Neural cell (in vitro differentiated cells): ENCODE data around the gene MB21D2. TPM values are rescaled to one million over a fixed set of nuclear protein-coding genes. Genes with fewer than 3 reads are reported as not detected.

Experiments
- H2AFZ ChIP-seq: fragments of 200-600, 300-800 bp; sonication (generic), shearing (Covaris generic); 2 replicates; pipeline ENCODE4 v1.6.0; 2014; ENCODE audit warnings: low read depth, mild to moderate bottlenecking, antibody characterized with exemption, low read length, moderate library complexity
- H3F3A ChIP-seq: fragments of 200-600 bp; shearing (Covaris generic); 2 replicates; pipeline ENCODE4 v1.6.1; 2016; ENCODE audit warnings: mild to moderate bottlenecking, moderate library complexity, mixed read lengths, antibody characterized with exemption, low read length; ENCODE audit not compliant: insufficient read depth, poor library complexity, severe bottlenecking
- H3K27ac ChIP-seq: fragments of 200-600, 300-800 bp; sonication (generic), shearing (Covaris generic); 2 replicates; pipeline ENCODE4 v1.5.1; 2014; ENCODE audit warnings: mild to moderate bottlenecking, low read length, moderate library complexity
- H3K27me3 ChIP-seq: fragments of 300-800, 200-600 bp; sonication (generic), shearing (Covaris generic); 2 replicates; pipeline ENCODE4 v1.6.0; 2014; ENCODE audit warnings: mild to moderate bottlenecking, low read depth, low read length, moderate library complexity; ENCODE audit not compliant: insufficient read depth
- H3K36me3 ChIP-seq: fragments of 300-800, 200-600 bp; sonication (generic), shearing (Covaris generic); 2 replicates; pipeline ENCODE4 v1.5.1; 2014; ENCODE audit warnings: mild to moderate bottlenecking, antibody characterized with exemption, low read length, moderate library complexity; ENCODE audit not compliant: insufficient read depth
- H3K4me2 ChIP-seq: fragments of 300-800, 200-600 bp; sonication (generic), shearing (Covaris generic); 2 replicates; pipeline ENCODE4 v1.6.0; 2014; ENCODE audit warnings: mild to moderate bottlenecking, low read length
- H3K4me3 ChIP-seq: fragments of 300-800, 200-600 bp; sonication (generic), shearing (Covaris generic); 2 replicates; pipeline ENCODE4 v1.5.1; 2014; ENCODE audit warnings: mild to moderate bottlenecking, low read length, moderate library complexity
- H3K79me2 ChIP-seq: fragments of 200-600 bp; shearing (Covaris generic); replicated peaks from 2 replicates; pipeline ENCODE4 v1.6.0; 2014; ENCODE audit warnings: mild to moderate bottlenecking, low read length, moderate library complexity; ENCODE audit not compliant: insufficient read depth
- H3K9ac ChIP-seq: fragments of 300-800, 200-600 bp; sonication (generic), shearing (Covaris generic); 2 replicates; pipeline ENCODE4 v1.6.1; 2016; ENCODE audit warnings: mild to moderate bottlenecking, low read length, mixed read lengths
- H3K9me2 ChIP-seq: fragments of 200-600 bp; shearing (Covaris generic); 2 replicates; pipeline ENCODE4 v1.6.1; 2016; ENCODE audit warnings: mild to moderate bottlenecking, low read length, mixed read lengths; ENCODE audit not compliant: insufficient read depth
- H3K9me3 ChIP-seq: fragments of 200-600, 300-800 bp; sonication (generic), shearing (Covaris generic); 2 replicates; pipeline ENCODE4 v1.6.1; 2016; ENCODE audit warnings: mild to moderate bottlenecking, mixed run types, low read length, moderate library complexity, mixed read lengths
- H4K20me1 ChIP-seq: fragments of 200-600 bp; shearing (Covaris generic); 2 replicates; pipeline ENCODE4 v1.6.1; 2016; ENCODE audit warnings: mild to moderate bottlenecking, mixed run types; ENCODE audit not compliant: insufficient read depth
- EP300 ChIP-seq: fragments of 450-650 bp; conservative IDR thresholded peaks from 2 replicates; pipeline ENCODE4 v1.6.1; 2014; ENCODE audit warnings: antibody characterized with exemption, mild to moderate bottlenecking, moderate library complexity; ENCODE audit not compliant: poor library complexity, severe bottlenecking
- MXI1 ChIP-seq: fragments of 450-650 bp; conservative IDR thresholded peaks from 2 replicates; pipeline ENCODE4 v1.6.1; 2014; ENCODE audit warnings: antibody characterized with exemption, mild to moderate bottlenecking; ENCODE audit not compliant: poor library complexity, severe bottlenecking
- POLR2AphosphoS5 ChIP-seq: IDR thresholded peaks from 2 replicates; pipeline ENCODE4 v1.6.1; 2012
- RAD21 ChIP-seq: fragments of 450-650 bp; conservative IDR thresholded peaks from 2 replicates; pipeline ENCODE4 v1.6.1; 2014; ENCODE audit warnings: antibody characterized with exemption, mild to moderate bottlenecking, moderate library complexity
- SMC3 ChIP-seq: fragments of 450-650 bp; conservative IDR thresholded peaks from 2 replicates; pipeline ENCODE4 v1.6.1; 2014; ENCODE audit warnings: antibody characterized with exemption, mild to moderate bottlenecking, moderate library complexity; ENCODE audit not compliant: poor library complexity
- TAF1 ChIP-seq: IDR thresholded peaks from 2 replicates; pipeline ENCODE4 v1.6.1; 2012; ENCODE audit warnings: low read depth
- polyA plus RNA-seq: library from polyadenylated mRNA; depleted of rRNA; stranded (reverse); fragments of >200 nt; gene quantifications from 2 replicates; pipeline ENCODE4 v1.2.3, GENCODE V29; 2014
- TF ChIP-seq, protein P1 (sequence below): fragments of 450-650 bp; IDR thresholded peaks from 2 replicates; pipeline ENCODE4 v1.5.1; 2014; ENCODE audit warnings: antibody characterized with exemption, mild to moderate bottlenecking, moderate library complexity; ENCODE audit not compliant: poor library complexity, severe bottlenecking
- TF ChIP-seq, protein P2 (sequence below): IDR thresholded peaks from 2 replicates; pipeline ENCODE4 v1.6.1; 2012; ENCODE audit warnings: borderline replicate concordance

The MB21D2 gene
- polyA plus RNA-seq, 1 donor from 2014 or later = 39.0 TPM

DNA sequence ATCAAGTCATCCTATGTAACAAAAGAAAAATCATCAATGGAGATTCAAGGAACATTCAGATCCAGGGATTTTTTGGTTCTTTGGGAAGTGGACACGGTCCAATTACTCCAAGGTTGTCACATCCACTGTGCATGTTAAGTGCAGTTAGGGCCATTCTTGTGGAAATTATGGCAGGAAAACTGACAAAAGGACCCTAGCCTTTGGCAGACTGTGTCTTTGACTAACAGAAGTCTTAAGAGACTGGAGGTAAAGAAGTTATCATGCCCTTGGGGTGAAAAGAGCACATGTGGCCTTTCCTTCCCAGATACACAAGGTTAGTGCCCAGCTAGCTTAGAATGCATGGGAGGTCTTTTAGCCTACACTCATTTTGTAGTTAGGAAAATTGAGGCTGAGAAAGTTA, 74.9 kb downstream of the MB21D2 start:
- no peak overlapping the region for H2AFZ ChIP-seq
- no peaks in the 10 kb centered on the region for H3K9me2 ChIP-seq
- H3K4me3 ChIP-seq = no peak overlapping the region
- H3K79me2 ChIP-seq = peaks cover 4% of the 10 kb centered on the region
- H3K36me3 ChIP-seq = no peaks in the 10 kb centered on the region
- H4K20me1 ChIP-seq = no peaks in the 10 kb centered on the region
- no peak overlapping the region for H3K9ac ChIP-seq
- H3K4me2 ChIP-seq = no peak overlapping the region
- H3K27me3 ChIP-seq = no peaks in the 10 kb centered on the region
- H3K9me3 ChIP-seq = no peaks in the 10 kb centered on the region
- H3F3A ChIP-seq = no peaks in the 10 kb centered on the region
- H3K27ac ChIP-seq = no peak overlapping the region
- TF ChIP-seq, protein P1, sequence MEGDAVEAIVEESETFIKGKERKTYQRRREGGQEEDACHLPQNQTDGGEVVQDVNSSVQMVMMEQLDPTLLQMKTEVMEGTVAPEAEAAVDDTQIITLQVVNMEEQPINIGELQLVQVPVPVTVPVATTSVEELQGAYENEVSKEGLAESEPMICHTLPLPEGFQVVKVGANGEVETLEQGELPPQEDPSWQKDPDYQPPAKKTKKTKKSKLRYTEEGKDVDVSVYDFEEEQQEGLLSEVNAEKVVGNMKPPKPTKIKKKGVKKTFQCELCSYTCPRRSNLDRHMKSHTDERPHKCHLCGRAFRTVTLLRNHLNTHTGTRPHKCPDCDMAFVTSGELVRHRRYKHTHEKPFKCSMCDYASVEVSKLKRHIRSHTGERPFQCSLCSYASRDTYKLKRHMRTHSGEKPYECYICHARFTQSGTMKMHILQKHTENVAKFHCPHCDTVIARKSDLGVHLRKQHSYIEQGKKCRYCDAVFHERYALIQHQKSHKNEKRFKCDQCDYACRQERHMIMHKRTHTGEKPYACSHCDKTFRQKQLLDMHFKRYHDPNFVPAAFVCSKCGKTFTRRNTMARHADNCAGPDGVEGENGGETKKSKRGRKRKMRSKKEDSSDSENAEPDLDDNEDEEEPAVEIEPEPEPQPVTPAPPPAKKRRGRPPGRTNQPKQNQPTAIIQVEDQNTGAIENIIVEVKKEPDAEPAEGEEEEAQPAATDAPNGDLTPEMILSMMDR = no peak
- TF ChIP-seq RAD21 = no peak

DNA sequence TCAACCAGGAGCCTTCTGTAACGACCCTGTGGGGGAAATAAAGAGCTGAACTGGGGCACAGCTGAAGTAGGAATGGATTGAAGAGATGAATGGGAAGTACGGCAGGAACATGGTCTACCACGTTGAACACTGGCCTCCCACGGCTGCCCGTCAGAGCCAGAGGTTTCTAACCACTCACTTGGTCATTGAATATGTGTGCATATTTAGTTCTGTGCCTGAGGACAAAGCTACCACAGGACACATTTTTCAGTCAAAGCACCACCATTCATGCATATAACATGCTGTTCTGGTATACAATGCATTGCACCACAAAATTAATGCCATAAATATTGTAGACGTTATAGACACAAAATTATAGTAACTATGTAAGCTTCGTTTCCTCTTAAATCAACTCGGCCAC, 75.5 kb downstream of the MB21D2 start:
- H3K4me3 ChIP-seq = no peak overlapping the region
- no peaks in the 10 kb centered on the region for H3K9me3 ChIP-seq
- H3K36me3 ChIP-seq = no peaks in the 10 kb centered on the region
- H3K9ac ChIP-seq = no peak overlapping the region
- H3K27ac ChIP-seq = no peak overlapping the region
- TF ChIP-seq SMC3 (no peak), EP300 (no peak), TAF1 (no peak)
- TF ChIP-seq, protein P1 = no peak
- TF ChIP-seq, protein P2, sequence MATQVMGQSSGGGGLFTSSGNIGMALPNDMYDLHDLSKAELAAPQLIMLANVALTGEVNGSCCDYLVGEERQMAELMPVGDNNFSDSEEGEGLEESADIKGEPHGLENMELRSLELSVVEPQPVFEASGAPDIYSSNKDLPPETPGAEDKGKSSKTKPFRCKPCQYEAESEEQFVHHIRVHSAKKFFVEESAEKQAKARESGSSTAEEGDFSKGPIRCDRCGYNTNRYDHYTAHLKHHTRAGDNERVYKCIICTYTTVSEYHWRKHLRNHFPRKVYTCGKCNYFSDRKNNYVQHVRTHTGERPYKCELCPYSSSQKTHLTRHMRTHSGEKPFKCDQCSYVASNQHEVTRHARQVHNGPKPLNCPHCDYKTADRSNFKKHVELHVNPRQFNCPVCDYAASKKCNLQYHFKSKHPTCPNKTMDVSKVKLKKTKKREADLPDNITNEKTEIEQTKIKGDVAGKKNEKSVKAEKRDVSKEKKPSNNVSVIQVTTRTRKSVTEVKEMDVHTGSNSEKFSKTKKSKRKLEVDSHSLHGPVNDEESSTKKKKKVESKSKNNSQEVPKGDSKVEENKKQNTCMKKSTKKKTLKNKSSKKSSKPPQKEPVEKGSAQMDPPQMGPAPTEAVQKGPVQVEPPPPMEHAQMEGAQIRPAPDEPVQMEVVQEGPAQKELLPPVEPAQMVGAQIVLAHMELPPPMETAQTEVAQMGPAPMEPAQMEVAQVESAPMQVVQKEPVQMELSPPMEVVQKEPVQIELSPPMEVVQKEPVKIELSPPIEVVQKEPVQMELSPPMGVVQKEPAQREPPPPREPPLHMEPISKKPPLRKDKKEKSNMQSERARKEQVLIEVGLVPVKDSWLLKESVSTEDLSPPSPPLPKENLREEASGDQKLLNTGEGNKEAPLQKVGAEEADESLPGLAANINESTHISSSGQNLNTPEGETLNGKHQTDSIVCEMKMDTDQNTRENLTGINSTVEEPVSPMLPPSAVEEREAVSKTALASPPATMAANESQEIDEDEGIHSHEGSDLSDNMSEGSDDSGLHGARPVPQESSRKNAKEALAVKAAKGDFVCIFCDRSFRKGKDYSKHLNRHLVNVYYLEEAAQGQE = no peak
- H4K20me1 ChIP-seq = no peaks in the 10 kb centered on the region
- no peak overlapping the region for H2AFZ ChIP-seq
- no peak overlapping the region for H3K4me2 ChIP-seq
- H3K9me2 ChIP-seq = no peaks in the 10 kb centered on the region
- H3K27me3 ChIP-seq = no peaks in the 10 kb centered on the region
- H3F3A ChIP-seq = no peaks in the 10 kb centered on the region
- peaks cover 4% of the 10 kb centered on the region for H3K79me2 ChIP-seq

DNA sequence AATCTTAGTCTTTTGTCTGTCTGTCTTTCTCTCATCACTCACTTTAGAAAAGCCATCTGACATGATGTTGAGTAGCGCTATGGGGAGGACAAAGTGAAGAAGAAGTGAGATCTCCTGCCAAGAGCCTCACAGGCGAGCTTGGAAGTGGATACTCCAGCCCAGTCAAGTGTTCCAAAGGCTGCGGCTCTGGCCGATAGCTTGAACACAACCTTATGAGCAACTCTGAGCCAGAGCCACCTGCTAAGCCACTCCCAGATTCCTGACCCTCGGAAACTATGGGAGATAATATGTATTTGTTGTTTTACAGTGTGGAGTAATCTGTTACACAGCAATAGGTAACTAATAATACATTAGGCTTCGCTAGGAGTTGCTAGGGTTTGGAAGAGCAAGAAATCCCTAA, 76.2 kb downstream of the MB21D2 start:
- Histone ChIP-seq H3K9me3 (no peaks in the 10 kb centered on the region), H3K79me2 (peaks cover 4% of the 10 kb centered on the region), H3K9ac (no peak overlapping the region), H4K20me1 (no peaks in the 10 kb centered on the region), H3K27ac (no peak overlapping the region), H2AFZ (no peak overlapping the region), H3K9me2 (no peaks in the 10 kb centered on the region), H3K36me3 (no peaks in the 10 kb centered on the region), H3K4me2 (no peak overlapping the region), H3K27me3 (no peaks in the 10 kb centered on the region), H3F3A (no peaks in the 10 kb centered on the region), H3K4me3 (no peak overlapping the region)
- TF ChIP-seq, protein P1 = no peak
- TF ChIP-seq, protein P2 = no peak
- TF ChIP-seq TAF1 (no peak), RAD21 (no peak), EP300 (no peak), POLR2AphosphoS5 (no peak), SMC3 (no peak), MXI1 (no peak)
